GM23338 (cell line): ENCODE data around the gene NCR2. TPM values are rescaled to one million over a fixed set of nuclear protein-coding genes. Genes with fewer than 3 reads are reported as not detected.
A peak's percentile ranks its signal among the peaks of the same experiment; 100 is the strongest.

Experiments used
- ATAC-seq: fragments of 200-7000 bp; cut with Tn5 transposase; 3 replicates; pipeline ENCODE4 v1.9.1; 2020
- DNase-seq: peaks from one replicate; pipeline ENCODE4 v3.0.0-alpha.2; 2015; ENCODE audit warnings: low spot score
- H2AFZ ChIP-seq: fragments of 200-600 bp; sonication (generic); 2 replicates; pipeline ENCODE4 v1.8.0; 2016; ENCODE audit warnings: antibody characterized with exemption, mild to moderate bottlenecking, moderate library complexity
- H3F3A ChIP-seq: fragments of 200-600 bp; sonication (generic); replicated peaks from 2 replicates; pipeline ENCODE4 v1.8.0; 2017; ENCODE audit warnings: antibody characterized with exemption, mixed run types, low read depth
- H3K27ac ChIP-seq: fragments of 200-600 bp; sonication (generic); 2 replicates; pipeline ENCODE4 v1.6.1; 2016; ENCODE audit warnings: low read depth
- H3K27me3 ChIP-seq: fragments of 200-600 bp; sonication (generic); 2 replicates; pipeline ENCODE4 v1.8.0; 2016; ENCODE audit warnings: mild to moderate bottlenecking, mixed run types, moderate library complexity; ENCODE audit not compliant: insufficient read depth
- H3K36me3 ChIP-seq: fragments of 200-600 bp; sonication (generic); 2 replicates; pipeline ENCODE4 v1.8.0; 2016; ENCODE audit warnings: mild to moderate bottlenecking; ENCODE audit not compliant: insufficient read depth
- H3K4me1 ChIP-seq: fragments of 200-600 bp; sonication (generic); 2 replicates; pipeline ENCODE4 v1.8.0; 2016; ENCODE audit warnings: mild to moderate bottlenecking, moderate library complexity; ENCODE audit not compliant: insufficient read depth
- H3K4me2 ChIP-seq: fragments of 200-600 bp; sonication (generic); 2 replicates; pipeline ENCODE4 v1.7.1; 2017; ENCODE audit warnings: mixed run types
- H3K4me3 ChIP-seq: fragments of 200-600 bp; sonication (generic); 2 replicates; pipeline ENCODE4 v1.6.1; 2016; ENCODE audit warnings: mixed run types
- H3K79me2 ChIP-seq: fragments of 200-600 bp; sonication (generic); replicated peaks from 2 replicates; pipeline ENCODE4 v1.8.0; 2017; ENCODE audit warnings: mild to moderate bottlenecking; ENCODE audit not compliant: insufficient read depth
- H3K9me2 ChIP-seq: fragments of 200-600 bp; sonication (generic); 2 replicates; pipeline ENCODE4 v1.8.0; 2017; ENCODE audit not compliant: insufficient read depth
- H4K20me1 ChIP-seq: fragments of 200-600 bp; sonication (generic); replicated peaks from 2 replicates; pipeline ENCODE4 v1.8.0; 2017; ENCODE audit warnings: mild to moderate bottlenecking; ENCODE audit not compliant: insufficient read depth
- H3K27ac Mint-ChIP-seq: 2 replicates; pipeline ENCODE4 v1.8.0; 2020; ENCODE audit warnings: inconsistent platforms, mild to moderate bottlenecking, moderate library complexity, mixed read lengths
- H3K27me3 Mint-ChIP-seq: 3 replicates; pipeline ENCODE4 v1.8.0; 2022; ENCODE audit warnings: low read depth, mild to moderate bottlenecking, moderate library complexity, mixed read lengths, inconsistent platforms; ENCODE audit not compliant: insufficient read depth, poor library complexity
- H3K36me3 Mint-ChIP-seq: 3 replicates; pipeline ENCODE4 v1.8.0; 2021; ENCODE audit warnings: low read depth, mild to moderate bottlenecking, inconsistent platforms, moderate library complexity, mixed read lengths
- H3K4me1 Mint-ChIP-seq: 3 replicates; pipeline ENCODE4 v1.8.0; 2020; ENCODE audit warnings: mild to moderate bottlenecking, inconsistent platforms, mixed read lengths
- H3K4me3 Mint-ChIP-seq: 3 replicates; pipeline ENCODE4 v1.8.0; 2021; ENCODE audit warnings: moderate library complexity, mild to moderate bottlenecking, inconsistent platforms, mixed read lengths
- H3K9me3 Mint-ChIP-seq: 3 replicates; pipeline ENCODE4 v1.8.0; 2020; ENCODE audit warnings: moderate library complexity, mild to moderate bottlenecking, inconsistent platforms, mixed read lengths
- EZH2 ChIP-seq: fragments of 200-600 bp; sonication (generic); IDR thresholded peaks from one replicate; pipeline ENCODE4 v1.8.0; 2017; ENCODE audit warnings: antibody characterized with exemption, mild to moderate bottlenecking, low read depth; ENCODE audit not compliant: unreplicated experiment
- EZH2phosphoT487 ChIP-seq: fragments of 200-600 bp; sonication (generic); IDR thresholded peaks from one replicate; pipeline ENCODE4 v1.8.1; 2018; ENCODE audit warnings: antibody characterized with exemption; ENCODE audit not compliant: unreplicated experiment
- ZNF114 ChIP-seq: fragments of 250-450 bp; sonication (Bioruptor Pico); IDR thresholded peaks from 2 replicates; pipeline ENCODE4 v1.5.0; 2020; ENCODE audit warnings: mild to moderate bottlenecking, moderate library complexity
- ZNF331 ChIP-seq: fragments of 250-450 bp; sonication (Bioruptor Pico); IDR thresholded peaks from 2 replicates; pipeline ENCODE4 v1.5.0; 2020; ENCODE audit warnings: low read depth, mild to moderate bottlenecking, moderate library complexity
- ZNF462 ChIP-seq: fragments of 250-450 bp; sonication (Bioruptor Pico); IDR thresholded peaks from 2 replicates; pipeline ENCODE4 v1.5.0; 2020; ENCODE audit warnings: mild to moderate bottlenecking, moderate library complexity
- polyA plus RNA-seq: library from polyadenylated mRNA; unstranded; fragments of >200 nt; fragmentation: Nextera tagmentation; extraction: Ambion mirVana; gene quantifications from 2 replicates; pipeline ENCODE4 v1.2.1, GENCODE V29; 2016
- total RNA-seq: library from RNA; depleted of rRNA; stranded (reverse); fragments of >200 nt; shearing (Covaris generic); gene quantifications from 2 replicates; pipeline ENCODE4 v1.2.3, GENCODE V29; 2014

Gene NCR2
- total and polyA plus RNA-seq, 2 experiments from 2014 or later: not detected

- TF ChIP-seq ZNF462: no peak
These were observed 38.7 kb downstream of the NCR2 start (continued) for GRCh38 chr6:41373919-41374617.

- peaks cover 94% of the 10 kb centered on the region for H3K27me3 Mint-ChIP-seq
- no peaks in the 10 kb centered on the region for H3K79me2 ChIP-seq
- H3K36me3 ChIP-seq: no peaks in the 10 kb centered on the region
- H3K4me3 Mint-ChIP-seq: peak overlapping the region; percentile 63
- H3K27me3 ChIP-seq: peaks cover 100% of the 10 kb centered on the region
- no peaks in the 10 kb centered on the region for H3K36me3 Mint-ChIP-seq
- peaks cover 45% of the 10 kb centered on the region for H3K4me1 ChIP-seq
- H4K20me1 ChIP-seq: peaks cover 7% of the 10 kb centered on the region
- no peaks in the 10 kb centered on the region; the same call in 2 of the 3 replicates for H3K9me3 Mint-ChIP-seq
- no peak overlapping the region for H3K27ac Mint-ChIP-seq
- peak overlapping the region; percentile 59 for H3K4me3 ChIP-seq
- H2AFZ ChIP-seq: peak overlapping the region; percentile 85
- DNase-seq (peak; percentile 71), ATAC-seq (peak; percentile 20)
- peaks cover 30% of the 10 kb centered on the region; the same call in 1 of the 2 replicates for H3F3A ChIP-seq
- H3K27ac ChIP-seq: no peak overlapping the region
- H3K4me1 Mint-ChIP-seq: peaks cover 43% of the 10 kb centered on the region
- H3K9me2 ChIP-seq: no peaks in the 10 kb centered on the region
- peak overlapping the region; percentile 87 for H3K4me2 ChIP-seq
- TF ChIP-seq EZH2phosphoT487 (peak; percentile 7), ZNF462 (no peak), ZNF331 (no peak), EZH2 (peak; percentile 84), ZNF114 (CRISPR knock-in tag) (no peak)
These were observed 39.5 kb downstream of the NCR2 start for GRCh38 chr6:41374618-41375590.
